Brain pericyte (primary cell): ENCODE measurements around the gene LRP2.

Experiments used
- DNase-seq: peaks from one replicate; pipeline ENCODE4 v3.0.0-alpha.2; 2012; ENCODE audit warnings: low read depth, low spot score

Gene LRP2

DNA sequence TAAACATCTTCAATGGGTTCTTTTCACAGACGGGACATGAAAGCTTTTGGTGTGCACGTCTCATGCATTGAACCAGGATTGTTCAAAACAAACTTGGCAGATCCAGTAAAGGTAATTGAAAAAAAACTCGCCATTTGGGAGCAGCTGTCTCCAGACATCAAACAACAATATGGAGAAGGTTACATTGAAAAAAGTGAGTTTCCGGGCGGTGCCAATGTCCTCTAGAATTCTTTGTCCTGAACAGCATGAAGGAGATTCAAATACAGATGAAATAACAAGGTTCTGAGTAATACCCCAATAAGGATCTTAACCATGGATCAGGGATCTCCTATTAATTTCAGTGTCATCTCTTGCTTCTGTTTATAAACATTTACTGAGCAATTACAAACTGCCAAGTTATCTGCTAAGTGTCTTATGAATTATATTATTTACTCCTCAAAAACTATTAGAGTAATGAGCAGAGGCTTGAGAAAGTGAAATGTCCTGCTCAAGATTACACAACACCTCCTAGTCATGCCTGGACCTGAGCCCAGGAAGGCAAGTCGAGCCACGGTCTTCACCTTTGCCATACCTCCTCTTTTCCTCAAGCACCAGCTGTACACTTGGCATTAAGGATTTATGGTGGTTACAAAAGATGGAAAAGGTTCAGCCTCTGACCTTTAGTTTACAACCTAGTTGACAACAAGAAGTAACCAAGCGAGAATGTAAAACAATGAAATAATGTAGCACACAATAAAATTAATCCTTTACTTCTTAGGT is 270.4 kb downstream of the LRP2 start:
- DNase-seq: no peak

DNA sequence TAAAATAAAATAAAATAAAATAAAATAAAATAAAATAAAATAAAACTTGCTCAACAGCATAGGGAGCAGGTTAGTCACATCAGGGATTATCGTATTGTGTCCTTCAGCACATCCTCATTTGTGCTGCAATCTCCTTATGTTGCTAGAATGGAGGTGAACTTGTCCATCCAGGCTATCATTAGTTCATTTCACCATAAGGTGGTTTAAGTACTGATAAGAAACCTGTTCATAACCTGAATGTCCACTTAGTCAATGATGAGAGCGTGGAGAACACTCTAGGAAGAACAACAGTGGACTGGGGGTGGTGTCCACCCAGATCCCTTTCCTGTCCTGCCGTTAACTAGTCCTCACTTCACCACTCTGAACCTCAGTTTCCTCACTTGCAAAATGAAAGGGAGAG is 271.1 kb downstream of the LRP2 start:
- no peak for DNase-seq

DNA sequence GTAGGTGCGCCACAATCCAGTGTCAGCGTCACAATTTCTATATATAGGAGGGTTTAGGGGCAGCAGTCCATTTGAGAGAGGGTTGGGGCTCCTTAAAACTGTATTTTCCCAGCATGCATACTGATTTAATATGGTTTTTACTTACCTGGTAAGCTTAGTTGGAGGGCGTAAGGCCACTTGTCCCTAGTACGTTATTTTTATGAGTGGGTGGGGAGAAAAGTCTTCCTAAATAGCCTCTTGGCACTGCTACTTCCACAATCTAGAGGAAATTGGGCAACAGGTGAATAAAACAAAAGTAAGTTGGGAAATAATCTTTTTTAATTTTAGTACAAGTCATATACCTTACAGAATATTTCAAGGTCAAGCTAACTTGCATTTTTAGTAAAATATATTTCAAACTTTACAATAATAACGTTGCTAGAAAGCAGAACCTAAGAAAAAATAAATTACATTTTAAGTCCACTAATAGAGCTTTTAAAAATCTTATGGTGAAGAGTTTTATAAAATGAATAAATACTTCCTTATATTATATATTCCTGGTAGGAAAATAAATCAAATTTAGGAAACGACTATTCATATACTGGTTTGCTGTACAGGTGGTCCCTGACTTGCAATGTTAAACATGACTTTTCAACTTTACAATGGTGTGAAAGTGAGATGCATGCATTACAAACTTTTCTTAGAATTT is 272.1 kb downstream of the LRP2 start:
- DNase-seq: no peak

DNA sequence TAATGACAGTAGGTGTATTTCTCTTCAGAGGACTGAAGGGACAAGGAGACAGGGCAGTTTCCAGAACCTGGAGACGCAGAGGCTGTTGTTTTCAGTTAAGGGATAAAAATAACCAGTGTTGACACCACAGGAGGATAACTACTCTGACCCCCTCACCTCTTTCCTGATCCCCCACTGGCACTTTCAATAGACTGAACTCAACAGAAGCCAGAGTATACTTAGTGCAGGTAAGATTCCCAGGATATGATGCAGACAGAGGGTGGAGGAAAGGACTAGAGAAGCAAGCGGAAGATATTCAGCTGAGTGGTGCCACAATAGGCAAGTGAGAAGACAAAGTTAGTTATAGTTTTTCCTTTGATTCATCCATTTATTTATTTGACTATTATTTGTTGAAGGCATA is 273.2 kb downstream of the LRP2 start:
- DNase-seq: no peak

DNA sequence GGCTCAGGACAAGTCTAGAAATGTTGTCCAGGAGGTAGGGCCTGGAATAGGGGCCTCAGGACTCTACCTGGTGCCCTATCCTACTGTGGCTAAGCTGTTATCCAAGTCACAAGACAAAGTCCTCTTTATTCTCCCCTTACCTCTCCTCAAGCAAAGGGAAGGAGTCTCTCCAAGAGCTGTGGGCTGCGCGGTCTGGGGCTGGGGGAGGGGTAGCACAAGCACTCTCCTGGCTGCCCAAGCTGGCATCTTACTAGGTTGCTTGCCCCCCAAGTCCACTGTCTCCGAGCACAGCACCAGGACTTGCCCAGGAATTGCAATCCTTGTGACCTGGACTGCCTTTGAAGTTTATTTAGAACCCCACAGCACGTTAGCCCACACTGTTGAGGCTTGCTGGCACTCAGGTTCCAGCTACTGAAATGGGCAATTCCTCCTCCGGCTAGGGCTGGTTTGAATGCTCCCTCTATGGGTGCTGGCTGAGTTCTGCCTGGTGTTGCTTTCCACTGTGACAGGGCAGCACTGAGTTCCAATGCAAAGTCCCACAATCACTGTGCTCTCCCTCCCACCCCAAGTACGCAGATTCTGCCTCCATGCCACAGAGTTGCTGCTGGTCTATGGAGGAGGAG is 274.5 kb downstream of the LRP2 start:
- DNase-seq: no peak

DNA sequence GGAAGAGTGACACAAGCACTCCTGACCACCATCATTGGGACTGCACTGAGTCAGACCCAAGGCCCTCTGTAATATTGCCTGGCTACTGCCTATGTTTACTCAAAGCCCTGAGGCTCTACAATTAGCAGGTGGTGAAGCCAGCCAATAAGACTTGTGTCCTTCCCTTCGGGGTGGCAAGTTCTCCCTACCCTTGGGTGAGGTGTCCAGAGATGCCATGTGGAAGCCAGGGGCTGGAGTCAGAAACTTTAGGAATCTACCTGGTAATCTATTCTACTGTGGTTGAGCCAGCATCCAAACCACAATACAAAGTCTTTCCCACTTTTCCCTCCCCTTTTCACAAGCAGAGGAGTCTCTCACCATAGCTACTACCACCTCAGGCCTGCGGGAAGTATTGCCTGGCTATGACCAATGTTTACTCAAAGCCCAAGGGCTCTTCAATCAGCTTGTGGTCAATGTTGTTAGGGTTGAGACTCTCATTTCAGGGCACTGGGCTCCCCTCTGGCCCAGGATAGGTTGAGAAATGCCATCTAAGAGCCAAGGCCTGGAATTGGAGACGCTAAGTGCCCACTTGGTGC is 275.4 kb downstream of the LRP2 start:
- no peak for DNase-seq

DNA sequence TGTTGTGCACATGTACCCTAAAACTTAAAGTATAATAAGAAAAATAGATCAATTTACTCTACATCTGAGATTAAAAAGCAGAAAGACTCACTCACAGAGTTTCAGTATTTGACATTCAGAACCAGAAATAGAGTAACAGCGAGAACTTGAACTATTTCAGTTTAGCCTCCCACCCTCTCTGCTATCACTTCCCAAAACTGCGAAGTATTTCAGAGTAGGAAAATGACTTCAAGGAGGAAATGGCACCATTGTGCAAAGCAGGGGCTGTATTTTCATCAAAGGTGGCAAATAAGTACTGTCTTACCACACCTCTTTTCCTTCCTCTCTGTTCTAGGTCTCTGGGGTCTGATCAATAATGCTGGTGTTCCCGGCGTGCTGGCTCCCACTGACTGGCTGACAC is 279.3 kb downstream of the LRP2 start:
- no peak for DNase-seq

DNA sequence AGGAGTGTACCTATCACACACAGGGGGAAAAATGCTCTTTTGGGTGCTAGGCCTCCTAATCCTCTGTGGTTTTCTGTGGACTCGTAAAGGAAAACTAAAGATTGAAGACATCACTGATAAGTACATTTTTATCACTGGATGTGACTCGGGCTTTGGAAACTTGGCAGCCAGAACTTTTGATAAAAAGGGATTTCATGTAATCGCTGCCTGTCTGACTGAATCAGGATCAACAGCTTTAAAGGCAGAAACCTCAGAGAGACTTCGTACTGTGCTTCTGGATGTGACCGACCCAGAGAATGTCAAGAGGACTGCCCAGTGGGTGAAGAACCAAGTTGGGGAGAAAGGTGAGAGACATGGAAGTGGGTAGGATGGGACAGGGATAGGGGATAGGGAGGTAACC is 280.8 kb downstream of the LRP2 start:
- no peak for DNase-seq

DNA sequence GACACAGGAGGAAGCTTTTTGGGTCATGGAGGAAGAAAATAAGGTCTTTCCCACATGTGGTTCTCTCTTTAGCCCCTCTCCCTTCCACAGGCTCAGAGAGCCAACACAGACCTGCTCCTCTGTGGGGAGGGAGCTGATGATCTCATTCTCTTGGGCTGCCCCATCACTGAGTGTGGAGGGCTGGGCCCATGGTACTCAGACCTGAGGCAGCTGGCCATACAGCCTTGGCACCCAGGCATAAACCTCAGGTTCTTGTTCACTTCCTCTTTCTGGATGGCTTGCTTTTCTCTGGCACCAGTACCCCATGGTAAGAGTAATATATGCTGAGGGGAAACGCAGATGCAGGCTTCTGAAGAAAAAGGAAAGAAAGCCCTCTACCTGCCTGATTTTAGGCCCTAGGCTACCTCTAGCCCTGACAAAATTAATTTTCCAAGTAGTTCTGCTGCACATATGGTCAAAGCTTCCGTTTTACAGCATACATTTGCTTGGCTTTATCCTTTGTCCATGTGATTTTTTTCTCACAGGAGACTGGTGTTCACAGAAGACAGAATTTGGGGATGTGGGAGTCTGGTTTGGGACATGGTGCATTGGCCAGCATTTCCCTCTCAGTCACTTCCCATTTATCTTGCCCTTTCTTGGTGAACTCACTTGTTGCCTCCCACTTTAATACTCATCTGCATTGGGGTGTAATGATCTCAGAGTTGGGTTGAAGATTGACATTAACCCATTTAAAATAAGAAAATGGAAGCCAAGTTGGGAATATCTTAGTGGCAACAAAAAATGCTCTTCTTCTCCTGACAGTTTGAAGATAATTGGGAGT is 281.9 kb downstream of the LRP2 start:
- no peak for DNase-seq

DNA sequence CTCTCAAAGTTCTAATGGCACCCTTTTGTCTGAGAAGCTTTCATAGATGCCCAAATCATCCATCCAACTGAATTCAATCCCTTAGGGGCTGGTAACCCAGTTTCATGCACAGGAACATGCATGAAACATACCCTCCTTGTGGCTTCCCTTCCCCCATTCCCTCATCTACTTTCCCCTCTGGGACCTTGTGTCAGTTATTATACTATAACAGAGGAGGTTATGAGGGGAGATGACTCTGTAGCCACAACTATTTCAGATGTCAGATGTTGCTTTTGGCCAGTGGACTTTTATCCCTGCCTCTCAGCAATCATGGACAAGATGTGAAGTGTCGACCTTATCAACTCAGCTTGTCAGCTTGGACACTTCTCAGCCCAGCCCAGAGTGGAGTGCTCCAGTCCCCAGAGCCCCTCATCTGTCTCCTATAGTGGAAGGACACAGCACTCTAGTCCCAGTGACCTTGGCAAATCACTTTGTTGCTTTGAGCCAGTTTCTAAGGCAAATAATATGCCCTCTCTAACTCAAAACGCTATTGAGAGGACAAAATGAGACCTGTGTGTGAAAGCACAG is 284.6 kb downstream of the LRP2 start:
- no peak for DNase-seq
